Choroid plexus epithelial cell (primary cell): Measurements from ENCODE around the gene BTG1.

ENCODE experiments used
- DNase-seq: peaks from one replicate; pipeline ENCODE4 v3.0.0-alpha.2; 2010; ENCODE audit warnings: low read depth
- H3K4me3 ChIP-seq: 2 replicates; pipeline ENCODE4 v1.5.1; 2011; ENCODE audit warnings: low read depth, mild to moderate bottlenecking, control low read depth, low read length, moderate library complexity
- CTCF ChIP-seq: conservative IDR thresholded peaks from 2 replicates; pipeline ENCODE4 v1.5.1; 2011; ENCODE audit warnings: low read depth, mild to moderate bottlenecking, control low read depth, inconsistent platforms, low read length, moderate library complexity

BTG1 gene

GRCh38 chr12:92186038-92186470 is 40.4 kb upstream of the BTG1 start:
- TF ChIP-seq CTCF: no peak
- no peak for DNase-seq
- H3K4me3 ChIP-seq: no peak overlapping the region

- TF ChIP-seq CTCF: no peak
Observed at GRCh38 chr12:92185052-92185451, 39.4 kb upstream of the BTG1 start.

GRCh38 chr12:92183575-92183974 is 37.9 kb upstream of the BTG1 start:
- H3K4me3 ChIP-seq: no peak overlapping the region
- DNase-seq: no peak
- no peak for TF ChIP-seq CTCF

More at GRCh38 chr12:92185052-92185451, 39.4 kb upstream of the BTG1 start:
- no peak overlapping the region for H3K4me3 ChIP-seq
- no peak for DNase-seq

- no peak for TF ChIP-seq CTCF
Observed at GRCh38 chr12:92178340-92178739, 32.7 kb upstream of the BTG1 start.

GRCh38 chr12:92176646-92177045 is 31.0 kb upstream of the BTG1 start:
- TF ChIP-seq CTCF: no peak

More at GRCh38 chr12:92178340-92178739, 32.7 kb upstream of the BTG1 start:
- no peak overlapping the region for H3K4me3 ChIP-seq
- DNase-seq: no peak

GRCh38 chr12:92175961-92176360 is 30.3 kb upstream of the BTG1 start:
- TF ChIP-seq CTCF: no peak
- no peak for DNase-seq
- H3K4me3 ChIP-seq: no peak overlapping the region

More at GRCh38 chr12:92176646-92177045, 31.0 kb upstream of the BTG1 start:
- DNase-seq: no peak
- H3K4me3 ChIP-seq: no peak overlapping the region

- TF ChIP-seq CTCF: no peak
- DNase-seq: no peak
- H3K4me3 ChIP-seq: no peak overlapping the region
Observed at GRCh38 chr12:92170050-92170449, 24.4 kb upstream of the BTG1 start.
